Spleen (tissue), 7 donors: ENCODE data around the gene PODXL2.

ENCODE experiments used
- POLR2A ChIP-seq, 3 donors: fragments of 450-650 bp; IDR thresholded peaks; one replicate each; pipeline ENCODE4 v1.5.1; 2017; ENCODE audit warnings: antibody characterized with exemption in 3 of 3, mild to moderate bottlenecking in 1 of 3
- POLR2AphosphoS5 ChIP-seq, 3 donors: sonication (generic); formaldehyde crosslinking; IDR thresholded peaks; one replicate each; pipeline ENCODE4 v1.5.1; 2017; ENCODE audit warnings: antibody characterized with exemption in 3 of 3
- TF ChIP-seq, protein P1 (sequence below), 11 experiments: fragments of 200-600 bp in 7 of 11; fragments of 450-650 bp in 4 of 11; sonication (generic) in 4 of 11; IDR thresholded peaks in 8 of 11; conservative IDR thresholded peaks in 3 of 11; 1 replicate in 7 of 11; 2 replicates in 4 of 11; pipeline versions ENCODE4 v1.4.0 to v1.8.0; 2016 to 2021; ENCODE audit warnings: antibody characterized with exemption in 11 of 11, inconsistent platforms in 4 of 11, mild to moderate bottlenecking in 1 of 11
- donor health status: DM: no; HTN: no; CAD: no; lungs with moderate emphysema.
- donor health status: DM: no; HTN: no; CAD: no.
- donor health status: DM: no; HTN: no; CAD: no.

- TF ChIP-seq, protein P1, sequence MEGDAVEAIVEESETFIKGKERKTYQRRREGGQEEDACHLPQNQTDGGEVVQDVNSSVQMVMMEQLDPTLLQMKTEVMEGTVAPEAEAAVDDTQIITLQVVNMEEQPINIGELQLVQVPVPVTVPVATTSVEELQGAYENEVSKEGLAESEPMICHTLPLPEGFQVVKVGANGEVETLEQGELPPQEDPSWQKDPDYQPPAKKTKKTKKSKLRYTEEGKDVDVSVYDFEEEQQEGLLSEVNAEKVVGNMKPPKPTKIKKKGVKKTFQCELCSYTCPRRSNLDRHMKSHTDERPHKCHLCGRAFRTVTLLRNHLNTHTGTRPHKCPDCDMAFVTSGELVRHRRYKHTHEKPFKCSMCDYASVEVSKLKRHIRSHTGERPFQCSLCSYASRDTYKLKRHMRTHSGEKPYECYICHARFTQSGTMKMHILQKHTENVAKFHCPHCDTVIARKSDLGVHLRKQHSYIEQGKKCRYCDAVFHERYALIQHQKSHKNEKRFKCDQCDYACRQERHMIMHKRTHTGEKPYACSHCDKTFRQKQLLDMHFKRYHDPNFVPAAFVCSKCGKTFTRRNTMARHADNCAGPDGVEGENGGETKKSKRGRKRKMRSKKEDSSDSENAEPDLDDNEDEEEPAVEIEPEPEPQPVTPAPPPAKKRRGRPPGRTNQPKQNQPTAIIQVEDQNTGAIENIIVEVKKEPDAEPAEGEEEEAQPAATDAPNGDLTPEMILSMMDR (IDR thresholded peaks at IDR 0.05 in 8 of 11, conservative IDR thresholded peaks at IDR 0.05 in 3 of 11): no peak
- TF ChIP-seq POLR2AphosphoS5 (IDR thresholded peaks at IDR 0.05) (no peak), POLR2A (IDR thresholded peaks at IDR 0.05) (no peak)
These were observed 88.6 kb downstream of the PODXL2 start for GRCh38 chr3:127717357-127718244.
